Psoas muscle (tissue), 8 donors: Measurements from ENCODE around the gene DUSP15. TPM values are rescaled to one million over a fixed set of nuclear protein-coding genes. Genes with fewer than 3 reads are reported as not detected.
A peak's percentile ranks its signal among the peaks of the same experiment; 100 is the strongest.
"Not testable (repeated sequence)": the region's sequence is repeated elsewhere in the genome, so short reads cannot be mapped to it uniquely, and the experiment has no call there.

Source experiments
- ATAC-seq, 4 donors: fragments of 200-7000 bp; cut with Tn5 transposase; one replicate each; pipeline ENCODE4 v1.9.1; 2020; ENCODE audit warnings: moderate library complexity in 3 of 4, mild to moderate bottlenecking in 2 of 4
- DNase-seq, 2 donors: peaks; one replicate each; pipeline ENCODE4 v3.0.0-alpha.2; 2020
- H3K27ac ChIP-seq: fragments of 200-600 bp; one replicate; pipeline ENCODE4 v1.8.0; 2022
- H3K27me3 ChIP-seq, 3 donors: fragments of 200-600 bp in 1 of 3; one replicate each; pipeline versions ENCODE4 v1.6.1 to v1.8.0; 2013 to 2022; ENCODE audit warnings: low read length in 2 of 3, mild to moderate bottlenecking in 2 of 3, moderate library complexity in 1 of 3; ENCODE audit not compliant: insufficient read depth in 3 of 3
- H3K36me3 ChIP-seq, 2 donors: fragments of 200-600 bp in 1 of 2; one replicate each; pipeline versions ENCODE4 v1.6.1 to v1.8.0; 2013 to 2022; ENCODE audit warnings: low read depth in 1 of 2, mild to moderate bottlenecking in 1 of 2, moderate library complexity in 1 of 2; ENCODE audit not compliant: insufficient read depth in 1 of 2
- H3K4me1 ChIP-seq: fragments of 200-600 bp; one replicate; pipeline ENCODE4 v1.8.0; 2022
- H3K4me3 ChIP-seq: fragments of 200-600 bp; one replicate; pipeline ENCODE4 v1.8.0; 2022; ENCODE audit warnings: mild to moderate bottlenecking
- H3K9me3 ChIP-seq: fragments of 200-600 bp; one replicate; pipeline ENCODE4 v1.8.0; 2022
- WGBS, 3 donors: extraction: QIAGEN DNeasy Blood & Tissue Kit; methylation state at CpG; one replicate each; pipeline versions ENCODE4 v1.1.6 to v1.1.7; 2013; 5-methylcytosine and 5-hydroxymethylcytosine counted together
- intact Hi-C, 2 donors: fragments of 100-400 bp; cut with DNase I; formaldehyde crosslinking; loops; one replicate each; pipeline versions ENCODE4 v1.11.0 to v1.14.2; 2022
- long read RNA-seq, 2 donors: library from polyadenylated mRNA; unstranded; transcript quantifications; one replicate each; pipeline ENCODE4 v2.0.0, GENCODE V29; 2021
- polyA plus RNA-seq, 3 donors: library from polyadenylated mRNA; stranded (reverse); fragments of 200-250 nt; gene quantifications; one replicate each; pipeline ENCODE4 v1.2.3, GENCODE V29; 2013
- total RNA-seq, 4 donors: library from RNA; stranded (reverse); fragmentation: NEBNext Ultra II Directional in 2 of 4; extraction: Animal tissue kit (Norgen Biotek cat#: 25700) in 2 of 4; gene quantifications; one replicate each; pipeline versions ENCODE4 v1.2.1 to v1.2.4, GENCODE V29; 2021 to 2023
- TF ChIP-seq, protein P1 (sequence below): fragments of 200-600 bp; IDR thresholded peaks from one replicate; pipeline ENCODE4 v1.8.0; 2022; ENCODE audit warnings: antibody characterized with exemption
- donor health status: healthy with polysubstance abuse.
- donor health status: DM: no; HTN: no; CAD: no; lungs with moderate emphysema.
- donor health status: Bipolar disorder and iron deficiency.
- donor health status: healthy.
- donor health status: DM: yes; HTN: yes; CAD: no.
- donor health status: DM: no; HTN: no; CAD: no.
- donor health status: DM: no; HTN: no; CAD: no.
- donor health status: DM: yes; HTN: yes; CAD: no.

DUSP15 gene, protein sequence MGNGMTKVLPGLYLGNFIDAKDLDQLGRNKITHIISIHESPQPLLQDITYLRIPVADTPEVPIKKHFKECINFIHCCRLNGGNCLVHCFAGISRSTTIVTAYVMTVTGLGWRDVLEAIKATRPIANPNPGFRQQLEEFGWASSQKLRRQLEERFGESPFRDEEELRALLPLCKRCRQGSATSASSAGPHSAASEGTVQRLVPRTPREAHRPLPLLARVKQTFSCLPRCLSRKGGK
- total RNA-seq (under 1 TPM in 1 of 4 donors, not detected in 3; 0.51 TPM), polyA plus RNA-seq (under 1 TPM; 0.04 to 0.22 (median 0.17) TPM)
- long read RNA-seq, donor 1, result 0 reads
- long read RNA-seq, donor 2, result 0 reads

DNA sequence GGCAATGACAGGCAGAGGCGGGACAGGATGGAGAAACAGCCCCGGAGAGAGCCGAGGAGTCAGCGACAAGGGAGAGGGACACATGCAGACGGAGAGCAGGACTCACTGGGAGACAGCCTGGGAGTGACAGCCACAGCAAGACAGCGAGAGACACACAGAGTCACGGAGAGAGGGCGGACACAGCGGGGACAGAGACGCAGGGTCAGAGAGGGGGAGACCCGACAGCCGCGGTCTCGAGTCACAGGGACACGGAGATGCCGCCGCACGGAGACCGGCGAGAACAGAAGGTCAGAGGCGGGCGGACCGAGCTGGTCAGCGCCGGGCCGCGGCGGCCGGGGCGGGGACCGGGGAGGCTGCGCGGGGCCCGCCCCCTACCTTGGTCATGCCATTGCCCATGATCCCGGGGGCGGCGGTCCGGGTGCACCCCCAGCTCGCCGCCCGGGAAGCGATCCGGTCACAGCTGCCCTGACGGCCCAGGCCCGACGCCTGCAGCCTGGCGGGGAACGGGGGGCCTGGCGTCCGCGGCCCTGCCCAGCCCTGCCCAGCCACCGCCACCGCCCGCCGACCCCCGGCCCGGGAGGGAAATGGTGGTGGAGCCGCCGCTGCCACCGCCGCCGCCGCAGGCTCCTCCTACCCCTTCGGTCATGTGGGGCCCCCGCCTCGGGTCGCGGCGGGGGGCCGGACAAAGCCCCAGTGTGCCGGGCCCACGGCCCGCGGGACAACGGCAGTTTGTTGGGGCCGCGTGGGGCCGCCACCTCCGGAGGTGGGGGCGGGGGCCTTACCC, at the start of gene DUSP15, which contains the start of gene TTLL9:
TSS of gene DUSP15 (minus strand) at position 586 of the 784 bp plus-strand sequence. CDS start at position 396, 190 bp downstream.
TSS of gene TTLL9 (plus strand) at position 693 of the 784 bp plus-strand sequence. CDS start 493 bp downstream, outside the sequence.
- DNase-seq (peak in 1 of 2 donors; percentile 60), ATAC-seq (peak; percentile 60 to 76 (median 68))
- Histone ChIP-seq H3K9me3 (no peaks in the 10 kb centered on the region), H3K4me3 (peak within 1 kb of the TSS; percentile 71), H3K27me3 (peaks cover 0 to 34% (median 12%) of the 10 kb centered on the region in 3 donors), H3K36me3 (no peaks in the 10 kb centered on the region), H3K27ac (no peak within 1 kb of the TSS), H3K4me1 (peaks cover 4% of the 10 kb centered on the region)
- TF ChIP-seq, protein P1, sequence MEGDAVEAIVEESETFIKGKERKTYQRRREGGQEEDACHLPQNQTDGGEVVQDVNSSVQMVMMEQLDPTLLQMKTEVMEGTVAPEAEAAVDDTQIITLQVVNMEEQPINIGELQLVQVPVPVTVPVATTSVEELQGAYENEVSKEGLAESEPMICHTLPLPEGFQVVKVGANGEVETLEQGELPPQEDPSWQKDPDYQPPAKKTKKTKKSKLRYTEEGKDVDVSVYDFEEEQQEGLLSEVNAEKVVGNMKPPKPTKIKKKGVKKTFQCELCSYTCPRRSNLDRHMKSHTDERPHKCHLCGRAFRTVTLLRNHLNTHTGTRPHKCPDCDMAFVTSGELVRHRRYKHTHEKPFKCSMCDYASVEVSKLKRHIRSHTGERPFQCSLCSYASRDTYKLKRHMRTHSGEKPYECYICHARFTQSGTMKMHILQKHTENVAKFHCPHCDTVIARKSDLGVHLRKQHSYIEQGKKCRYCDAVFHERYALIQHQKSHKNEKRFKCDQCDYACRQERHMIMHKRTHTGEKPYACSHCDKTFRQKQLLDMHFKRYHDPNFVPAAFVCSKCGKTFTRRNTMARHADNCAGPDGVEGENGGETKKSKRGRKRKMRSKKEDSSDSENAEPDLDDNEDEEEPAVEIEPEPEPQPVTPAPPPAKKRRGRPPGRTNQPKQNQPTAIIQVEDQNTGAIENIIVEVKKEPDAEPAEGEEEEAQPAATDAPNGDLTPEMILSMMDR, result no peak
- intact Hi-C loops, result no loop called here
- 0 to 1% (median 0%) methylated on average over 34 to 80 of the region's 80 CpGs for WGBS, 3 donors

DNA sequence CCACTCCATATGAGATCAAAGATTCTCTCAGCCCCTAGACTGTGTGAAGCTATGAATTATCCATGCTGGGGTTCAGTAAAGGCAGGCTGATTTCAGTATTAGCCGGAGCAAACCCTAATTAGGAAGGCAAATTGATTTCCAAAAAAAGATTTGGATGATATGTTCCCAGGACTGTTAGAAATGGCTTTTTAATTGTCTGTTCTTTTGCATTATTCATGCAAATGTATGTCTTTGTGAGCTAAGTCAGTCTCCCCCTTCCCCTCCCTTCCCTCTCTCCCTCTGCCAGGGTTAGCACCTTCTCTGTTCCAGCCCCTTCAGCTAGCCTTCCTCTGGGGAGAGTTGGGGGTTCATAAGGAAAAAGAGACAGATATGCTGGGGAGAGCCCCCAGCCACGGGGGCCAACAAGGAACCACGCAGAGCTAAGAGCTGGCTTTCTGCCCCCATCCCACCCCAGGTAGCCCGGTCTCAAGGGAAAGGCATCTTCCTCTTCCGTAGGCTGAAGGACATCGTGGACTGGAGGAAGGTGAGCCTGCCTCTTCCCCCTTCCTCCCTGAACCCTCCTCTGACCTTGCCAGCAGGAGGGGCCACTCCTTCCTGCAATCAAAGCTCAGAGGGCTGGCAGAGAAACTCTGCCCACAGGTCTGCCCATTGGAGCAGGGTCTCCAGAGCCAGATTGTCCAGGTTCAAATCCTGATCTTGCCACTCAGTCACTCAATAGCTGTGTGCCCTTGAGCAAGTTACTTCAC, 49.3 kb upstream of the DUSP15 start:
- Histone ChIP-seq H3K27me3 (peaks cover 0 to 4% (median 0%) of the 10 kb centered on the region in 3 donors), H3K27ac (no peak overlapping the region), H3K4me1 (no peaks in the 10 kb centered on the region), H3K36me3 (no peaks in the 10 kb centered on the region), H3K4me3 (no peak overlapping the region), H3K9me3 (no peaks in the 10 kb centered on the region)
- WGBS, 3 donors, result 39 to 44% (median 39%) methylated on average over 6 of the region's 6 CpGs
- TF ChIP-seq, protein P1, result no peak
- intact Hi-C loops, result no loop called here
- no peak for DNase-seq
- ATAC-seq, result no peak

DNA sequence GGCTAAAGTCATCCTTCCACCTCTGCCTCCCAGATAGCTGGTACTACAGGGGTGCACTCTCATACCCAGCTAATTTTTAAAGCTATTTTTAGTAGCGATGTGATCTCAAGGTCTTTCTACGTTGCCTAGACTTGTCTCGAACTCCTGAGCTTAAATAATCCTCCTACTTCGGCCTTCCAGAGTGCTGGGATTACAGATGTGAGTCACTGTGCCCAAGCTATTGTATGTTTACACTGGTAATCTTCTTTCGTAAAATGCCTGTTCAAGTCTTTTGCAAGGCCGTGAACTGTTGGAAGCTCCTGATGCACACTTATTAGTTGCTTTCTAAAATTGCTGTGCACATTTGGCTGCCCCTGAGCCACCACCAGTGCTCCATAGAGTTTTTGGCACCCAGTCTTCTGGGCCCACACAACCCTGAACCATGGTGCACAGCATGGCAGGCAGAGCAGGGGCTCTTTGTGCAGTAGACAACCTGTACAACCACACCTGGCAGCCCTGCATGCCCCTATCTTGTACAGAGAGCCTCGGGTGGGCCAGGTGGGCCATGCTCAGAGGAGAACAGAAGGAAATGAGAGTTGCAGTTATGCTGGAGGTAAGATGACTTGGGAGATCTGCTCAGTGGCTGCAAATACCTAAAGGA, 48.3 kb upstream of the DUSP15 start:
- no peaks in the 10 kb centered on the region for H3K36me3 ChIP-seq
- H3K27ac ChIP-seq, result no peak overlapping the region
- TF ChIP-seq, protein P1, result no peak
- intact Hi-C loops, result no loop called here
- DNase-seq (no peak), ATAC-seq (no peak)
- no peaks in the 10 kb centered on the region for H3K4me1 ChIP-seq
- no peak overlapping the region for H3K4me3 ChIP-seq
- H3K27me3 ChIP-seq, result peaks cover 0 to 4% (median 0%) of the 10 kb centered on the region in 3 donors
- WGBS, 3 donors, result 77 to 84% (median 82%) methylated on average over 7 of the region's 7 CpGs
- H3K9me3 ChIP-seq, result no peaks in the 10 kb centered on the region

DNA sequence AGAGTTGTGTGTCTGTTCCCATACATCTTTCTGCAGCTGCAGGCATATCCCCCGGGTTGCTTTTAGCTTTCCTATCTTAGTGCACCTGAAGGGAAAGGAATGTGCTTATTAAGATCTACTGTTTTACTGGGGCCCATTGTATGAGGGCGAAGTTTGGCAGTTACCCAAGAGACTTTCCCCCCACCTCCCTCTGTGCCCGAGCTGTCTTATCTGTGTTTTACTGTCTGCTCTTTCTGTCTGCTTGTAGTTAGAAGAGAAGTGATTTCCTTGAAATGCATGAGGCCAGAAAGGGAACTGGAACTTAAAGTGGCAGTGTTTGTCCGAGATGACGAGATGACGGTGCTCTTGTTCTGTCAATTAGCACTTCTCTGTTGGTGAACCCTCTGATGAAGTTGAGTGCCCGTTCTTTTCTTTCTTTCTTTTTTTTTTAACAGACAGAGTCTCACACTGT, 47.7 kb upstream of the DUSP15 start:
- H3K27ac ChIP-seq, H3K4me1 ChIP-seq, intact Hi-C loops, H3K4me3 ChIP-seq, H3K27me3 ChIP-seq, H3K9me3 ChIP-seq, H3K36me3 ChIP-seq, DNase-seq, ATAC-seq: not testable (repeated sequence)
- 36 to 45% (median 43%) methylated on average over 7 of the region's 7 CpGs for WGBS, 3 donors
